Measurements from ENCODE around the gene TGIF2LY. TPM values are rescaled to one million over a fixed set of nuclear protein-coding genes. Genes with fewer than 3 reads are reported as not detected.
"Not testable (repeated sequence)": the region's sequence is repeated elsewhere in the genome, so short reads cannot be mapped to it uniquely, and the experiment has no call there.

Gene TGIF2LY
- not detected for total RNA-seq
- not detected for total RNA-seq (2013)

- H3K4me3 Mint-ChIP-seq; H3K27me3 Mint-ChIP-seq (ENCODE audit: low read depth in 2 of 2); H3K4me3 ChIP-seq (ENCODE audit: low read length); H3K36me3 Mint-ChIP-seq; H3K27ac Mint-ChIP-seq; H3K4me1 ChIP-seq (ENCODE audit: control insufficient read depth, insufficient read depth, low read length); ATAC-seq; intact Hi-C loops (cut with micrococcal nuclease); H3K9me3 Mint-ChIP-seq; DNase-seq; H3K4me1 Mint-ChIP-seq; H3K9me3 ChIP-seq (ENCODE audit: control insufficient read depth, insufficient read depth, low read length); H3K27me3 ChIP-seq (ENCODE audit: control insufficient read depth, insufficient read depth, low read length); H3K27ac ChIP-seq (ENCODE audit: low read length); H3K36me3 ChIP-seq (ENCODE audit: control insufficient read depth, insufficient read depth, low read length): not testable (repeated sequence)
- 79% methylated on average over 7 of the region's 9 CpGs for WGBS (ENCODE audit: insufficient coverage)
Observed at GRCh38 chrY:3578767-3579166, at the start of gene TGIF2LY. TSS of gene TGIF2LY (plus strand) at chrY:3579067. CDS start at chrY:3579245, 178 bp downstream.
